Activated gamma-delta T cell treated with anti-CD3 and anti-CD28 coated beads, Interleukin-2, amount 50 U/mL, for 16 hours (primary cell): ENCODE measurements around the gene PLD1.
"Not testable (repeated sequence)": the region's sequence is repeated elsewhere in the genome, so short reads cannot be mapped to it uniquely, and the experiment has no call there.

Source experiments
- DNase-seq: peaks from one replicate; pipeline ENCODE4 v3.0.0-alpha.2; 2020; ENCODE audit warnings: low read depth

The PLD1 gene

DNA sequence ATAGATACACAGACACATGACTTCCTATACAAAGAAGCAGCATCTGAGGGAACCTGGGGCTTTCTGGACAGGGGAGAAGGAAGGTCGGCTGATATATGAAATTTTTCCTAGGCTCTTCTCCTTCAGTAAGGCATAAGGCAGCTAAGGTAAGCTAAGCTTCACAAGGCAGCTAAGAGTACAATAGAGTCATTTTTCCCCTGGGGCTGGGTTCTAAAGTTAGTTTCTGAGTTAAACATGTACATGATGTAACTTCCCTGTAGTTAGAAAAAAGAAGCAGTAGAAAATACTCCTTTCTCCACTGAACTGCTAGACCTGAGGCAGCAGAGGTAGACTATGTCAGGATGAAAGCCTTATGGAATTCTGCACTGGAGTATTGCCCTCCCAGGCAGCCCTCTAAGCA lies 109.6 kb downstream of the PLD1 start:
- DNase-seq: no peak

DNA sequence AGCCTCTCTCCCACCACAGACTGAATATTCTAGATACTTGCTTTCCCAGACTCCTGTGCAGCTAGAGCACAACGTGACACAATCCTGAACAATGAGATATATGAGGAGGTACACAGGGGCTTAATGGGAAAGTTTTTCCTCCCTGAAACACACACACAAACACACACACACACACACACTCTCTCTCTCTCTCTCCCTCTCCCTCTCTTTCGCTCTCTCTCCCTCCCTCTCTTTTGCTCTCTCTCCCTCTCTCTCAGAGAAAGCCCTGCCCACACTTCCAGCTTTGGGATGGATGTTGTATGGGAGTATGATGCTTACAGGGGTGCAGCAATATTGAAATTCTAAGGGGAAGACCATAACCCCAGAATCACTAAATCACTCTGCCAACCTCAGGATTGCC lies 110.1 kb downstream of the PLD1 start:
- no peak for DNase-seq

DNA sequence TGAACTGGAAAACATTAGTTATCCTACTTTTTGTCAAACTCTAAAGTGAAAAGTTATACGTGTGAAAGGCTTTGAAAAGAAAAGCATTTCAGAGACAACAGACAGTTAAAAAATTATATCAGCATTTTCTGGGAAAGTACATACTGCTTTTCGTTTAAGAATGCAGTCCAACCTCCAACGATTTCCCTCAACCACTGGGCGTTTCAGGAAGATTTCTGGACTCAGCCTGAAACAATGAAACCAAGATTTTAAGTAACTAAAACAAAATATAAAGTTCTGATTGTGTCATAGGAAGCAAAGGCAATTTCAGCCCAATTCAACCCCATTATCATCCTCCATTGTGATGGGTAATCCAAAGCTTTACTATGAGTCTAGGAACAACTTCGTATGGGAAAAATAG lies 110.7 kb downstream of the PLD1 start:
- no peak for DNase-seq

DNA sequence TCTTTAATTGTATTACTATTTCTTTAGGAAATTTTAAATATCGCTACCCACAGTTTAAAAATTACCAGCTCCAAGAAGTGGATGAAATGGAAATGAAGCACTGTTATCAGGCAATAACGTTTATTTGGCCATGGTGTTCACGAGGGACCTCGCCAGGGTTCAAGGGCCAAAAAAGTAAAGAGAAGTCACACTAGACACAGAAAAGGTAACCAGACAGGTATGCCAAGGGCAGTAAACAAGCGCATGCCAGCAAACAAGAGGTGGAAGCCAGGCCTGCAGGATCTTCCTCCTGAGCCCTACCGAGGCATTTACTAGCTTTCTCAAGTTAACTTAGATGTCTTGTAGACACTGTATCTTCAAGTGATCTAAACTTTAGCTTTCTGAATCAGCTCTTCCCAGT lies 113.5 kb downstream of the PLD1 start:
- DNase-seq: no peak

DNA sequence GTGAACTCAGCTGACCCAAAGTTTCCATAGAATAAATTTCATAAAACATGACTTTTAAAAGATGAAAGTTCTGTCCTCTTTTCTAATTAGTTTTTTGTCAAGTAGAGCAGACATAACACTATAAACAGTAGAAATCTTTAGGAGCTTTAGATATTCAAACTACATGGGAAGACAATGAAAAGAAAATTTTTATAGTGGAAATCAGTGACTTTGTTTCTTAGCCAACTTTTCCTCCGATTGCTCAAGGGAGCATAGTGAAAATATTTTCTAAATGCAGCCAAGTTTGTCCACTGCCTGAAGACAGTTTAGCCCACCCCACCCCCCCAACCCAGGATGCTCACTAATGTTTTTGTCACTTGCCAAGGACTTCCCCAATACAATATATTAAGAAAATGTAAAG lies 114.9 kb downstream of the PLD1 start:
- DNase-seq: no peak

DNA sequence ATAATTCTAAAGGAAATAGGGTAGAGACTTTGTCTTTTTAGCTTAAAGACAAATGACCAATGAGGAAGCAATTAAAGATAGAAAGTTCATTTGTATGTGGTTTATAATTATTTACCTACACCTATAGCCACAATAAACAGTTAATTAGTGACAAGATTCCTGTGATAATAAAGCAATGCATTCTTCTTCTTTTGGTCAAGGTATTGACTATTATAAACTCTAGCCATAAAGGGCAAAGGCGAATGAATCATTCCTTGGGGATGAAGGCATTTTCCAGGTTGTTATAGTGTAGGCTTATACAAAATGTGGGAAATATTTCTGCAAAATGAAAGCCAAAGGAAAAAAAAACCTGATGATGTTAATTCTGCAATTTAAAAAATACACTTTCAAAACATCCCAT lies 115.4 kb downstream of the PLD1 start:
- DNase-seq: no peak

DNA sequence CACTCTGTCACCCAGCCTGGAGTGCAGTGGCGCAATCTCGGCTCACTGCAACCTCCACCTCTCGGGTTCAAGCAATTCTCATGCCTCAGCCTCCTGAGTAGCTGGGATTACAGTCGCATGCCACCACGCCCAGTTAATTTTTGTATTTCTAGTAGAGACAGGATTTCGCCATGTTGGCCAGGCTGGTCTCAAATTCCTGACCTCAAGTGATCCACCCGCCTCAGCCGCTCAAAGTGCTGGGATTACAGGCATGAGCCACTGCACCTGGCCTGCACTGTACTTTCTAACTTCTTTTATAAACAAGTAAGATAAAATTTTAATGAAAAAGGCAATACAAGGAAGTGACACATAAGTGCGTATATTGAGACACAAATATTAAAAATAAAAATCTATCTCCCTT lies 117.7 kb downstream of the PLD1 start:
- not testable (repeated sequence) for DNase-seq

DNA sequence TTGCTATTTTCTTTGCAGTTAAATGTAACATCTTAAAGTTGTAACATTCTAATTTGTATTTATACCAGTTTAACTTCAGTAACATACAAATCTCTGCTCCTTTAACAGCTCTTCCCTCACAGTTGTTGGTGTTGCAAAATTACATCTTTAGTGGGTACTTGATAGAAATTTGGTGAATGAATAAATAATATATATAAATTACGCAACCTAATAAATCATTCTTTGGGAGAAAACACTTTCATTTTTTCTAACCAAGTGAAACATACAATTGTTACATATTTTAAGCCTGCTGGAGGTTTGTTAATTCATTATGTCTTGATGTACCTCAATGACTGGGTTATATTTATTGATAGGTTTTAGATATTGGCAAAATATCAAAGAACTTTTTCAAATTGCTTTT lies 118.8 kb downstream of the PLD1 start:
- no peak for DNase-seq

DNA sequence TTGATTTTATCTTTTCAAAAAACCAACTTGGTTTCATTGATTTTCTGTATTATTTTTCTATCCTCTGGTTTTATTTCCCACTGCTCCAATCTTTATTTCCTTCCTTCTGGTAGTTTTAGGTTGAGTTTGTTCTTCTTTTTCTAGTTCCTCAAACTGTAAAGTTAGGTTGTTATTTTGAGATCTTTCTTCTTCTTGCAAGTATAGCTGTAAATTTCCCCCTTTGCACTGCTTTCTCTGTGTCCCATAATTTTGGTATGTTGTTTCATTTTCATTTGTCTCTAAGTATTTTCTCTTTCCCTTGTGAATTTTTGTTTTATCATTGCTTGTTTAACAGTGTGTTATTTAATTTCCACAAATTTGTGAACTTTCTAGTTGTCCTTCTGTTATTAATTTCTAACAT lies 120.0 kb downstream of the PLD1 start:
- DNase-seq: no peak

DNA sequence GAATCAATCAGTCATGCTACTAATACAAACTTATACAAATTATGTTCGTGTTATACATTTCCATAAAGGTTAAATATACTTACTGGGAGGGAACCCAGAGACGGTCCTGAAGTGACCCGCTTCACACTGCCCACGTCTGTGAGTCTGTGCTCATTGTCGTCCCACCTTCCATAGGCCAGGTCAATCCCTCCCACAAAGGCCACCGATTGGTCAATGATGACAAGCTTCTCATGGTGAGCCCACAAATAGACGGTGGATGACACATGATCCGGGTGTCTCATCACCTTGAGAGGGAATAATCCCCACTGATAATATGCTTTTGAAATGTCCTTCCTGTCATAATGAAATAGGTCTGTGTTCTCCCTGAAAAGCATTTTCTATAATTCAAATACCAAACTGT lies 121.7 kb downstream of the PLD1 start:
- no peak for DNase-seq

DNA sequence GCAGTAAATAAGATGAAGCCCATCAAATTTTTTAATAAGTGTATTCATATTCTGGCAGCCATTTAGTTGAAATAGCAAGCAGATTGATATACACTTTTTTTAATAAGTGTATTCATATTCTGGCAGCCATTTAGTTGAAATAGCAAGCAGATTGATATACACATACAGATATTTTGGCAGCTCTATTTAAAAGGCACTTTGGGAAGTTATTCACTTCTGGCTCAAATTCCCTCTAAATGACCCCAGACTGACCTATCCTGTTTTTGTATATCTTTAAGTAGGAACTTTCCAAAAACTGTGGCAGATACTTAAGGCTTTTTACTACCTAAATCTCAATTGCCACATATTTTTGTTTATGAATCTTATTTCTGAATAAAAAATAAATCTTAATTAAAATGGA lies 122.3 kb downstream of the PLD1 start:
- DNase-seq: no peak

DNA sequence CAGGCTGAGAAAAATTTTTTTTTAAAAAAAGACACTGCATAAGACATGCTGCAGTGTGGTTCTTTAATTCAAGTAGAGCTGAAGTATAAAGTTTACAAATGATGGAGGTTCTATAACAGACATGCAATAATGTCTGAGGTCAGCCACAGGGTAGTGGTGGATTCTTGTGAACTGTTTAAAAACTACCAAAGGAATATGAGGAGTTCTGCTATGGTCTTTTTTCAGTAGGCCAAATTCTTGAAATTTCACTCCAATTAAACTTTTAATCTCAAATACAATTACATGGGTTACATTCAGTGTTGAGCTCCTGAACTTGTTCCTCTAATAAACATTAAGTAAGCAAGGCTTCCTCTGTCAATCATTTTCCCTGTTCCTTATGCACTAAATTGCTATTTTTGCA lies 122.7 kb downstream of the PLD1 start:
- no peak for DNase-seq

DNA sequence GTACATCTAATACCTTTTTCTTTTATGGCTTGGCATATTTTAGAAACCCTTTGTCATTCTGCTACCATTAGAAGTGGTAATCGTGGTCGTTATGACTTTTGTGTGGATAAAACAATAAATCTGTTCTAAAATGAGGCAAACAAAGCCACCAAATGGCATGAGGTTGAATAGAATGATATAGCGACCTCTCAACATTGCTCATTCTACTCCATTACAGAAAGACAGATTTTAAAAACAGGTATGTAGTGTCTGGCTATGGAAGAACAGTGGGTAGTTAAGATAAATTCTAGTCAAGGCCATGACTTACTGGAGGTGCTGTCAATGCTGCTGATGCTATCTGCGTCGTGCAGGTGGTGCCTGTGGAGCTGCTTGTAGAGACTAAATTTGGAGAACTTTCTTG lies 123.2 kb downstream of the PLD1 start:
- no peak for DNase-seq

DNA sequence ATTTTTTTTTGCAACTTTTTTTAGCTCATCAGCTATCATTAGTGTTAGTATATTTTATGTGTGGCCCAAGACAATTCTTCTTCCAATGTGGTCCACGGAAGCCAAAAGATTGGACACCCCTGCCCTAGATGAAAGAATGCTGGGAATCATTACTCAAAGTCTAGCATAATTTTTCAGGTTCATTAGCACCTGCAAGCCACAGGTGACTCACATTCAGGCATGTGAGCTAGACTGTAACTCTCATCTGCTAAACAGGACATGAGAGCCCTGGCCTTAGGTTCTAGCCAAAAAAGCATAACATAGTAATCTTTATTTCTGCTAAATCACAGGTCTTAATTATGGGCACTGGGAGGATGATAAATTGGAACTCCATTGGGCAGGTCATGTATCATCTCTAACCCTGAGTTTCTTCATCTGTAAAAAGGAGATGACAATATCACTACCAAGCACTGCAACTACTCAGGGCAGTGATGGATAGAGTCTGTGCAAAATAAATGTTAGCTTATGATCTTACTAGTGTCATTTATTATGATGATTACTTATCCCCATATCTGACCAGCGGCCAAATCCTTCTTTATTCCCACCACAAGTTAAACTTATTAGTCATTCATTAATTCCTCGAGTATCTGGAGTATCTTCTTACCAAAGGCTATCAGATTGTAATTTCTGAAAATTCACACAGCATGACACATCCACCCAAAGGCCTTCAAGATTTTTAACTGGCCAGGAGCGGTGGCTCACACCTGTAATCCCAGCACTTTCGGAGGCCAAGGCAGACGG lies 125.0 kb downstream of the PLD1 start:
- DNase-seq: no peak

DNA sequence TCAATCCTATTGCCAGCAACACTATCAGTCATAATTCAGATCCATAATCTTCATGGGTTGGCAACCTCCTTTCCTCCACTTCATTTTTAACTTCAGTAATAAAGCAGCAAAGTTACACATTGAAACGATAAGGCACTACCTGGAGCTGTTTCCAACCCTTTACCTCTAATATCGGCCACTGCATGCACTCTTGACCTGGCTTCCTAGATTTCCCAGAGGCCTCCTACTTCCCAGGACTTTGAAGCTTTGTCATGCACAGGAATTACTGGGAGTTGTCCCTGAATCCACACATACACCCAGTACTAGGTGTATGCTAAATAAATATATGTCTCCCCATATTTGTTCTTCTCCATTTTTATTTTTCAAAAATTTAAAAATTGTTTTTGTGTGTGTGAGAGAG lies 126.1 kb downstream of the PLD1 start:
- no peak for DNase-seq

DNA sequence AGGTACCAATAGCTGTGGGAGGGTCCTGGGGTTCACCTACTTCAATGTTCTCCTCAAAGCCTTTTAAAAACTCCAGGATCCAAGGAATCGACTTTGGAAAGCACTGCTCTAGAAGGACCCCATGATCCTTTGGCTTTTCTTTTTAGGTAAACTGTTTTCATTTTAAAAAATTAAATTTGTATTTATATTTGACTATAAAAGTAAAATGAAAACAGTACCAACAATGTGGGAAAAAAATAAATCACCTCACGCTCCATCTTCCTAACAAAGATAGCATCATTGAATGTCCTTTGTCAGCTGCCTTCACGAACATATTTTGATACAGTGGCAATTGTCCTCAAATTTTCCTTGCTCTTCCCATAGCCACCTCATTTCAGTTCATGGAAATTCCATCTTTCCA lies 127.5 kb downstream of the PLD1 start:
- no peak for DNase-seq

DNA sequence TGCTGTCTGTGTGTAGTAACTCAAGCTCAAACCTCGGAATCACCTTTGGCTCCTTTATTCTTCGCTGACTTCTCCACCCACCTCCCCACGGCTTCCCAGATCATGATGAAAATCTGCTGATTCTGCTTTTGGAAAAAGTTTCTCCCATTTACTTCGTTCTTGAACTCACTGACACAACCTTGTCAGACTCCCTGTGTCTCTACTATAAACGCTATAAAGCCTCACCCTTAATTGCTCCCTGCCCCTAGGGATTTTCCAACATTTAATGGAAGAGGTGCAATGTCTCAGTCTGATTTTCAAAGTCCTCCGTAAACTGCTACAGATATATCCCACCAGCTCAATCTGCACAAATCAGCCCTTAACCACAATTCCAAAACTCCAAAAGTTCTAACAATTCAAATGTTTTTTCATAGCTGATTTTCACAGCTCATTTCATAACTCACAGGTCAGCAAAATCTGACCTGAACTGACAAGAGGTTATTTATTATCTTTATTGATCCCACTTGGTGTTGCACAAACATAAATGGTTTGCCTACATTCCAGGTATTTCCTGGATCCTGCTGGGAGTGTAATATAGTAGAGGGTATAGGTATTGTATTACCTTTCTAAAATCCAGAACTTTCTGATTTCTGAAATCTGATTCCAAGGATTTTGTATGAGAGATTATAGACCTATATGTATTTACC lies 129.4 kb downstream of the PLD1 start:
- DNase-seq: no peak

DNA sequence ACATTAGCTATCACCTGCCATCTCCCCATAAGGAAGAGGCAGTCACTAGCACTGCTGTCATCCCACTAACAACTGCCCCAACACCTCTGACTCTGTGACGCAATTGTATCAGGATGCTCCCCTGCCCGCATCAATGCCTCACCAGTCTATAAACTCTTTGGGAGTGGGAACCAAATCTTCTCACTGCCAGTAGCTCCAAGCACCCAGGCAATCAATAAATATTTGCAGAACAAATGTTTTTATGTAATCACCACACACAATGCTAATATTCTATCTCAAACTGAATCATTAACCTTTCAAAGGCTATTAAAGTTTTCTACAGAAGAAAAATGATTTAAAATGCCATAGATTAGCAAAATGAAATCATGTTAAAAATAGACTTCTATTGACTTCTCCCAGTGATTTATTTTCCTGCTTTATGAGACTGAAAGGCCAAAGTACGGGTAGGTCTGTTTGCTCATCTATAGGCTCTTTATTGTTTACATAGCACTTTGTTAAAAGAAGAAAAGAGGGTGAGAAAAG lies 131.3 kb downstream of the PLD1 start:
- DNase-seq: no peak

DNA sequence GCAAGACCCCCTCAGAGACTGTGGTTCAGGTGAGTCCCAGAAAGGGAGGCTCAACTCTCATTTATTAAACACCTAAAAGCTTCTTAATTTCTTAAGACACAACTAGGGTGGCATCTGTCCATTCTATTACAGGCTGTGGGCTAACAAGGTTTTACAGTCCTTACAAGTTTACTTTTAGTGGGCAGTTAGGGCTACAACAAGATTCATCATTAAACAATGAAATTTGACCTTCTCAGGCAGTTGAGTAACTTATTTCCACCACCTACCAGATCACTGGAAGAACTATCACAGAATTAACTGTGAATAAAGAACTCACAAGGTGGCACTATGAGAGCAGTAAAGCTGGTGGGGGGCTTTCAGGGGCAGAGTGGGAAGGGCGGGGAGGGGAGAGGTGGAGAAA lies 132.6 kb downstream of the PLD1 start:
- DNase-seq: no peak

DNA sequence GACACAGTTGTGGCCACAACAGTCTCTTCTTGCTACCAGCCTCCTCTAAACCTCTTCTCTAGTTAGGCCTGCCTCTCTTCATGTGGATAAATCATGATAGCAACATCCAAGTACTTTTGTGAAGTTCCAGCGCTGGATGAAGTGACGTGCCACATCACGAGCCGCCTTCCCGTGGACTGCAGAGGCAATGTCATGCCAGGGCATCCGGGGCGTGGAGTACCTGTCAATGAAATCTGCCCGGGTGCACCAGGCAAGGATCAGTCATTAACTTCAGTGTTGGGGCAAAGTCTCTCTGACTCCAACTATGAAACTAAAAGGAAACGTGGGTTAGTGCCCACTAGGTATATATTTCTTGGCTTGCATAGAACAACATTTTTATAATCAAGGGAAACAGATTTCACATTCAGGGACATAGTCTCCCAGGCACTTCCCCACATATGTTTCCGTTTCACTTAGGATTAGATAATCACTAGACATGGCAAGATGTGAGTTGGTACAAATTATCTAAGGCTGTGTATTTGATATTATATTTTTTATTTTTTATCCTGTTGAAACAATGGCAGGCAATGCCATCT lies 133.6 kb downstream of the PLD1 start:
- DNase-seq: no peak

DNA sequence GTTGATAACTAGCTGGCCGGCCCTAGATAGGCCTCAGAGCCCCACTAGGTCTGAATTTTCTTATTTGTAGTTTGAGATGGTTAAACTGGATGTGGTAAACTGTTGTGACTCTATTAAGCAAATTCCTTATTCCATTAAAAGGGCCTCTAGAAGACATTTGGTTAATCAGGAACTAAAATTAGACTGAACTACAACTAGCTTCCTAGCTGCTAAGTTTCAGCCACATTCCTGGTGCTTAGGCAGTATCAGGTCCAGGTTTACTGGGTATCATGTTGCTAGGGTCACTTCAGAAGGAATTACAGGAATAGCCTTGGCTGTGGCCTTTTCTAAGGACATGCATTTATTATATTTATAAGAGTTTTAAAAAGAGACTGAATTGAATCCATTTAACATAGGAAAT lies 136.3 kb downstream of the PLD1 start:
- DNase-seq: no peak

DNA sequence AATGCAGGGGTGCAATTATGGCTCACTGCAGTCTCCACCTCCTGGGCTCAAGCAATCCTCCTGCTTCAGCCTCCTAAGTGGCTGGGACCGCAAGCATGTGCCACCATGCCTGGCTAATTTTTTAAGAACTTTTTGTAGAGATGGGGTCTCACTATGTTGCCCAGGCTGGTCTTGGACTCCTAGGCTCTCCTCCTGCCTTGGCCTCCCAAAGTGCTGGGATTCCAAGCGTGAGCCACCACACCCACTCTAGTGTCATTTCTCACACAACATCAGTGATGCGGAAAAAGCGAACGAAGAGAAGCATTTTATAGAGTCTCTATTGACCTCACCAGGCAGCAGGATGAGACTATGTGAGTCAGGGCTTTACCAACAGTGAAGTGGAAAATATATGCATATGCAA lies 137.7 kb downstream of the PLD1 start:
- no peak for DNase-seq

DNA sequence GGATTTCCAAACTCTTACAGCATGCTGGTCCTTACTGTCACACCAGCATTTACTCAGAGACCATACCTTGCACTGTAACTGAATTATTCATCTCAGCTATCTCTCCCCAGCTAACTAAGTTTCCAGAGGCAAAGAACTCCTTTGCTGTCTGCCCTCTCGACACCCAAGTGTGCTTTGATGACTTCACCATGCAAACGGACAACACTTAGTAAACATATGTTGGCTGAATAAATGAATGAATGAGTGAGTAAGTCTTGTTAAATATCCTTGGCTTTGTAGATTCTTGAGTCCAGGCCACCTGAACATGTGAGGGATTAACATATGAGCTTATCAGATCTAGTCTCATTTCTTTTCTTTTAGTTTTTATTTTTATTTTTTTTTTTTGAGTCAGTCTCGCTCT lies 138.2 kb downstream of the PLD1 start:
- no peak for DNase-seq
